EL (cell line): ENCODE results near the gene BMPR1A.

Experiments used
- DNase-seq: peaks from one replicate; pipeline ENCODE4 v3.0.0-alpha.2; 2016

Gene BMPR1A

DNA sequence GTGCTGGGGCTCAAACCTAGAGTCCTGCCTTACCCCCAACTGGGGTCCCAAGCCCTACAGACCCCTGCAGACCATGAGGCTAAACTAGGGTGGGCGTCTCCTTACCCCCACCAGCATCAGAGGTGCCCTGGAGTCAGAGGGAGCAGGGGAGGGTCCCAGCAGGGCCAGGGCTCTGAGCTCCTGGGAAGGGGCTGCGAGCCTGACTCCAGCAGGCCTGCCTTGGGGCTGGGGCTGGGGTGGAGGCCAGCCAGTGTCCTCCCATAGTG is 203.3 kb downstream of the BMPR1A start:
- no peak for DNase-seq

GRCh38 chr10:86960003-86960862 is 203.8 kb downstream of the BMPR1A start:
- peak; percentile 67 for DNase-seq

GRCh38 chr10:86960863-86961434 is 204.5 kb downstream of the BMPR1A start:
- no peak for DNase-seq

DNA sequence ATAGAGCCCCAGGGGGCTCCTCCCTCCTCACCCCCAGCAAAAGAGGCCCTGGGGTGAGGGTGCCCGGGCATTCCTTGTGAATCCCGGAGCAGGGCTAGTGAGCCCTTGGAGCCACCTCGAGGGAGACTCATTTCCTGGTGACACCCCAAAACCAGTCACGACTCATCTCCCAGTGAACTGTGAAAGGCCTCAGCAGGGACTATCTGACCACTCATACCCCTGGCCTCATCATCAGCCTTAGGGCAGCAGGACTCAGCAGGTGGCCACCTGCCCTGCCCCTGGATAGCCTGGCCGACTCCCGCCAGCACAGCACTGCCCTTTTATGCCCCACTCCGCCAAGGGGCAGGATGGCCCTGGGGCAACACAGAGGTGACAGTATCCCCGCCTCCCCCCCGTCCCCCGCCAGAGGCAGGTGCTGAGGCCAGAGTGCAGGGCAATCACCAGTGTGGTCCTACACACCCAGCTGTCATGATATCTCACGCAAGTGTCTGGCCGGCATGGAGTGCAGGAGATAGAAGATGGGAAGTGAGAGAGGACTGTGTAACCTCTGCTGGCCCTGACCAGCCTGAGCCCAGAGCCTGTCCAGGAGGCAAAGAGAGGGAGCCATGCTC is 205.2 kb downstream of the BMPR1A start:
- DNase-seq: peak; percentile 57

- no peak for DNase-seq
Observed at GRCh38 chr10:86962136-86962980, 205.9 kb downstream of the BMPR1A start.

- DNase-seq: no peak
Observed at GRCh38 chr10:86962981-86963310, 206.5 kb downstream of the BMPR1A start.

GRCh38 chr10:86963341-86963919 is 207.0 kb downstream of the BMPR1A start:
- DNase-seq: no peak

GRCh38 chr10:86964061-86964846 is 207.8 kb downstream of the BMPR1A start:
- no peak for DNase-seq

DNA sequence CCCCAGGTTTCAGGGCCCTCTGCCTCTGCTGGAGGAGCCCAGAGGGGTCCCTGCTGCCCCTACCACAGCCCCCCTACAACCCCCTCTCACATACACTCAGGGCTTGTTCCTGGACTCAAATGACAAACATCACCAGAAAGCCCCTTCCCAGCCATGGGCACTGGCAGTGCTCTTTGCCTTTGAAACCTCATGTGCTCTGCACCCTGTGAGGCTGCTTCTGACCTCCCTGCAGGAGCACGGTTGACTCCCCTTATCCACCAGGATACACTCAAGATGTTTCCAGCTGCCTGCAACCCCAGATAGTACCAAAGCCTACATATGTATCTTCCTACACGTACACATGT is 208.4 kb downstream of the BMPR1A start:
- DNase-seq: no peak

DNA sequence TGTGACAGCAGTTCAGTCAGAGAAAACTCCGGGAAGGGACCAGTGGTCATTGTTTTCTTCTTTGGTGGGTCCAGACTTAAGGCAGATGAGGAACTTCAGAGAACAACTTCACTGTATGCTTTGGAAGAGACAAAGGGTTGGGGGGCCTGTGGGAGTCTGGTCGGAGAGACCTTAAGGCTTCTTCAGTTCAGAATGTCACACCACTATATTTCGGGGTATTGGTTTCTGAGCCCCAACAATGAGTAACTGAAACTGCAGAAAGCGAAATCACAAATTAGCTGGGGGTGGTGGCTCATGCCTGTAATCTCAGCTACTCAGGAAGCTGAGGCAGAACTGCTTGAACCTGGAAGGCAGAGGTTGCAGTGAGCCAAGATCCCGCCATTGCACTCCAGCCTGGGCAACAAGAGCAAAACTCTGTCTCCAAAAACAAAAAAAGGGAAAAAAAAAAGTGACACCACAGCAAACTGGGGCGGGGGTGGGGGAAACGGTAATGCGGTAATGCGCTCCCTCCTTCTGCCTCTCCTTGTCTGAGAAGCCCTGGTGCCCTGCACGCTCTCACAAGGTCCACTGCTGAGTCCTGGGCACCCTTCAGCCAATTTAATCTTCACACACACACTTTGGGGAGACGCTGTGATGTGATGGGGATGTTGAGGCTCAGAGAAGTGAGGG is 209.7 kb downstream of the BMPR1A start:
- DNase-seq: no peak

GRCh38 chr10:86967481-86967941 is 211.1 kb downstream of the BMPR1A start:
- DNase-seq: no peak

DNA sequence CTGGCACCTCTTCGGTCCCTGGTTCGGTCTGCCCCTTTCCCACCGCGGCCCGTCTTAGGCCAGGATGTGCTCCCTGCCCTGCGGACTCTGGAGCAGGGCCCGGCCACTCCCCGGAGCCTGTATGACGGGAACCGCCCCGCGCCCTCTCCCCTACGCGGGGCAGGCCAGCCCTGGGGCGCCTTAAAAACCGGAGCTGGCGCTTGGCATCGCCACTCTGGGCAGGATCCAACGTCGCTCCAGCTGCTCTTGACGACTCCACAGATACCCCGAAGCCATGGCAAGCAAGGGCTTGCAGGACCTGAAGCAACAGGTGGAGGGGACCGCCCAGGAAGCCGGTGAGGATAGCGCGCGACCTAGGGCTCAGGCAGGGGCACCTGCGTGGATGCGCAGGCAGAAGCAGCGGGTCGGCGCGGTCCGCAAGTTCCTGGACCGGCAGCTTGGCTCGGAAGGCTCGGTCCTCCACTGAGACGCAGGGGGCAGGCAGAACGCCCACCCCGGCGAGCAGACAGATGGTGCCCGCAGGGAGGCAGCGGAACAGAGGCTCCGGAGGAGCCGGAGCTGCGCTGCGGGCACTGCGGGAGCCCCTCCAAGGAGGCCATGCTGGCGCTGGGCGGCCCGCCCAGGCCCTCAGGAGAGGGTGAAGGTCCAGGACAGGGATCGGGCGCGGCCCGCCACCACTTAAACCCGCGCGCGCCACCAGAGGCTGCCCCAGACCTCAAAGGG is 212.0 kb downstream of the BMPR1A start, which contains the start of gene ADIRF:
ADIRF (plus strand) TSS at position 212 of the 723 bp plus-strand sequence; CDS start at position 275, 63 bp downstream.
- DNase-seq: peak; percentile 48

- no peak for DNase-seq
Observed at GRCh38 chr10:86968994-86969355, 212.6 kb downstream of the BMPR1A start.

GRCh38 chr10:86969421-86970041 is 213.1 kb downstream of the BMPR1A start:
- DNase-seq: peak; percentile 68

GRCh38 chr10:86970162-86970981 is 214.0 kb downstream of the BMPR1A start:
- peak; percentile 78 for DNase-seq

GRCh38 chr10:86970982-86971231 is 214.5 kb downstream of the BMPR1A start:
- DNase-seq: no peak

DNA sequence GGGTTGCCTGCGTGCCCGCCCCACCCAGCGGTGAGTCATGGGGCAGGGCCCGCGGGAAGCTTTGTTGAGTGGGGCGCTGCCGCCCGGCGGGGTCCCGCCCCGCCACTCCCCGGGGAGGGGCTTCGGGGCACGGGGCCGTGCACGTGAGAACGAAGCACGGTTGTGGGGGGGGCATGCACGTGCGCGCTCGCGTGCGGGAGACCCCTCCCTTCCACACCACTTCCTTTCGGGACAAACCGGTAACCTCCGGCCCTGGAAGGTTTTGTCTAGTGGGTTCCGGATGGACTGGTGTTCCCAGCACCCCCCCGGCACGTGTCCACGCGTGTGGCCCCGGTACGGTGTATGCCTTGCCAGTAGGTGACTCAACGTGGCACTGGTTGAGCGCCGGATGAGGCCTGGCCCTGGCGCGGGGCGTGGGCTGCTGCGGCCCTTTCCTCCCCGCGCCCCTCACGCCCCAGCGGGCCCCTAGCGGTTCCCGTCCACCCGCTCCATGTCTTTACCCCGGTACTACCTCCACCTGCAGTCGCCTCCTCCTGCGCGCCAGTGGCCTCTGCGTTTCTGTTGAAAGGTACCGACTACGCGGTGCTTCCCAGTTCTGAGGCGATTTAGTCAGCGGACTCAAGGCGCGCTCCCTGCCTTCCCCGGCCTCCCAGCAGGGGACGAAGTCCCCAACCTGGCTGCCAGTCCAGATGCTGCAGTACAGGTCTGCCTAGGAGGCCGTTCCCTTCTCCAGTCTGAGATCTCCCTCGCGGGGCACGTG is 215.0 kb downstream of the BMPR1A start:
- peak; percentile 91 for DNase-seq

GRCh38 chr10:86972613-86973380 is 216.4 kb downstream of the BMPR1A start:
- no peak for DNase-seq
